Activated T-cell treated with anti-CD3 and anti-CD28 coated beads for 4 hours (primary cell): ENCODE data around the gene ANKRD6.

Experiments used
- DNase-seq: peaks from one replicate; pipeline ENCODE4 v3.0.0-alpha.2; 2020

ANKRD6 gene

GRCh38 chr6:89414215-89414614 lies 18.7 kb upstream of the ANKRD6 start:
- DNase-seq, result no peak

GRCh38 chr6:89415185-89415584 lies 17.8 kb upstream of the ANKRD6 start:
- DNase-seq, result no peak

GRCh38 chr6:89416796-89417195 lies 16.2 kb upstream of the ANKRD6 start:
- DNase-seq, result no peak

GRCh38 chr6:89430201-89430962 lies 2.6 kb upstream of the ANKRD6 start:
- no peak for DNase-seq

- no peak for DNase-seq
These were observed 549 bp downstream of the ANKRD6 start for GRCh38 chr6:89433252-89434149.

- no peak for DNase-seq
These were observed 1.2 kb downstream of the ANKRD6 start for GRCh38 chr6:89434150-89434499.

GRCh38 chr6:89434954-89435353 lies 2.0 kb downstream of the ANKRD6 start:
- no peak for DNase-seq

GRCh38 chr6:89436226-89436625 lies 3.3 kb downstream of the ANKRD6 start:
- DNase-seq, result no peak

GRCh38 chr6:89438248-89438647 lies 5.3 kb downstream of the ANKRD6 start:
- no peak for DNase-seq

GRCh38 chr6:89439014-89439413 lies 6.1 kb downstream of the ANKRD6 start:
- no peak for DNase-seq

GRCh38 chr6:89440200-89440599 lies 7.2 kb downstream of the ANKRD6 start:
- DNase-seq, result no peak

GRCh38 chr6:89443658-89444057 lies 10.7 kb downstream of the ANKRD6 start:
- no peak for DNase-seq

GRCh38 chr6:89449193-89449592 lies 16.2 kb downstream of the ANKRD6 start:
- DNase-seq, result no peak

GRCh38 chr6:89452281-89452680 lies 19.3 kb downstream of the ANKRD6 start:
- DNase-seq, result no peak

- no peak for DNase-seq
These were observed 21.3 kb downstream of the ANKRD6 start for GRCh38 chr6:89454300-89454699.

GRCh38 chr6:89458704-89459103 lies 25.8 kb downstream of the ANKRD6 start:
- DNase-seq, result no peak

GRCh38 chr6:89459501-89459900 lies 26.5 kb downstream of the ANKRD6 start:
- no peak for DNase-seq

- no peak for DNase-seq
These were observed 27.8 kb downstream of the ANKRD6 start for GRCh38 chr6:89460713-89461112.

- DNase-seq, result no peak
These were observed 29.6 kb downstream of the ANKRD6 start for GRCh38 chr6:89462503-89462902.

- DNase-seq, result no peak
These were observed 31.3 kb downstream of the ANKRD6 start for GRCh38 chr6:89464295-89464694.

GRCh38 chr6:89467437-89467836 lies 34.5 kb downstream of the ANKRD6 start:
- DNase-seq, result no peak

- no peak for DNase-seq
These were observed 36.0 kb downstream of the ANKRD6 start for GRCh38 chr6:89468998-89469397.

- no peak for DNase-seq
These were observed 38.4 kb downstream of the ANKRD6 start for GRCh38 chr6:89471287-89471867.

- no peak for DNase-seq
These were observed 42.1 kb downstream of the ANKRD6 start for GRCh38 chr6:89475101-89475500.
